ENCODE measurements around the gene BIN1. TPM values are rescaled to one million over a fixed set of nuclear protein-coding genes. Genes with fewer than 3 reads are reported as not detected.

Gene BIN1
- total RNA-seq, 4 donors from 2014 or later: 1,150 to 2,167 (median 1,736) TPM

DNA sequence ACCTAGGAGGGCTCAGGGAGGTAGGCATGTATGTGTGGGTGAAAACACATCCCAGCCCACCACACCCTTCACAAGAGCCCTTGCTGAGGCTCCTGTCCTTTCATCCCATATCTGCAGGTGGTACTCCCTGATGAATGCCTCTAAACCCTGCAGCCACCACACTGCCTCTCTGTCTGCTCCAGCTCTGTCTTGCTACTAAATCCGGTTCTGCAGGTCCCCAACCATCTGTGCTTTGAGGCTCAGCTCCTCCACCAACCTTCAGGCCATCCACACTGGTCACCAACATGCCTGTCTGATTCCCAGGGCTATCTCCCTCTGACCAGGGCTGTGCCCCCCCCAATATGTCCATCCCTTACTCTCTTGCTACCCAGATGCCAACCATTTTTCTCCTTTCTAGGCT lies 92.7 kb downstream of the BIN1 start:
- peaks cover 0 to 10% (median 0%) of the 10 kb centered on the region in 3 donors for H3K27me3 ChIP-seq
- no peak for ATAC-seq
- intact Hi-C loops (cut with DNase I; ENCODE audit: low total_unique reads): no loop called here
- DNase-seq: no peak
- no peaks in the 10 kb centered on the region for H3K9me3 ChIP-seq
- in situ Hi-C loops (cut with MboI; ENCODE audit: low sequenced_read_pairs in 4 of 4): no loop called here
- H3K4me3 ChIP-seq: no peak overlapping the region
- no peak for TF ChIP-seq CTCF (IDR thresholded peaks at IDR 0.05 in 4 of 5, conservative IDR thresholded peaks at IDR 0.05 in 1 of 5)
- TF ChIP-seq POLR2A (IDR thresholded peaks at IDR 0.05): no peak
- no peak overlapping the region for H3K27ac ChIP-seq
- H3K4me1 ChIP-seq: no peaks in the 10 kb centered on the region
- no peaks in the 10 kb centered on the region for H3K36me3 ChIP-seq

- no peaks in the 10 kb centered on the region for H3K4me1 ChIP-seq
- in situ Hi-C loops (cut with MboI; ENCODE audit: low sequenced_read_pairs in 4 of 4): no loop called here
- intact Hi-C loops (cut with DNase I; ENCODE audit: low total_unique reads): no loop called here
- ATAC-seq (peak in 1 of 2 donors; percentile 40), DNase-seq (no peak)
- TF ChIP-seq CTCF (IDR thresholded peaks at IDR 0.05 in 4 of 5, conservative IDR thresholded peaks at IDR 0.05 in 1 of 5): no peak
- TF ChIP-seq POLR2A (IDR thresholded peaks at IDR 0.05): no peak
- no peaks in the 10 kb centered on the region for H3K9me3 ChIP-seq
- H3K4me3 ChIP-seq: no peak overlapping the region
- H3K27me3 ChIP-seq: peaks cover 0 to 10% (median 0%) of the 10 kb centered on the region in 3 donors
- no peaks in the 10 kb centered on the region for H3K36me3 ChIP-seq
- H3K27ac ChIP-seq: no peak overlapping the region
These were observed 94.1 kb downstream of the BIN1 start for GRCh38 chr2:127012868-127013267.

DNA sequence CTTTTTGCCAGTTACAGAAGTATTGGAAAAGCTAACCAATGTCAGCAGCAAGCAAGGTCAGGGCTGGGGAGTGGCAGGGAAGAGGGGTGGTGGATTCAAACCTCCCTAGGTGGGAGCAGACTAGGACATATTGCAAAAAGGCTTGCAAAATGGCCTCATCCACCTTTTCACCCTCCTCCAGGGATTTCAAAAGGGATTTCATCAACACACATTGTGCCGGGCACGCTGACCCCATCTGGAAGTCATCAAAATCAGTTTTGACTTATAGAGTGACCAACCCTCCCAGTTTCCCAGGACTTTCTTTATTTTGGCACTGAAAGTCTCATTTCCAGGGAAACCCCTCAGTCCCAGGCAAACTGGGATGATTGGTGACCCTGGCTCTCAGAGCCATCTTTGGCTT lies 94.7 kb downstream of the BIN1 start:
- Histone ChIP-seq H3K4me1 (no peaks in the 10 kb centered on the region), H3K27ac (no peak overlapping the region), H3K9me3 (no peaks in the 10 kb centered on the region), H3K27me3 (peaks cover 0 to 10% (median 0%) of the 10 kb centered on the region in 3 donors), H3K4me3 (no peak overlapping the region), H3K36me3 (no peaks in the 10 kb centered on the region)
- ATAC-seq: no peak
- intact Hi-C loops (cut with DNase I; ENCODE audit: low total_unique reads) (no loop called here), in situ Hi-C loops (cut with MboI; ENCODE audit: low sequenced_read_pairs in 4 of 4) (no loop called here)
- no peak for DNase-seq
- TF ChIP-seq POLR2A (IDR thresholded peaks at IDR 0.05): no peak
- TF ChIP-seq CTCF (IDR thresholded peaks at IDR 0.05 in 4 of 5, conservative IDR thresholded peaks at IDR 0.05 in 1 of 5): no peak

DNA sequence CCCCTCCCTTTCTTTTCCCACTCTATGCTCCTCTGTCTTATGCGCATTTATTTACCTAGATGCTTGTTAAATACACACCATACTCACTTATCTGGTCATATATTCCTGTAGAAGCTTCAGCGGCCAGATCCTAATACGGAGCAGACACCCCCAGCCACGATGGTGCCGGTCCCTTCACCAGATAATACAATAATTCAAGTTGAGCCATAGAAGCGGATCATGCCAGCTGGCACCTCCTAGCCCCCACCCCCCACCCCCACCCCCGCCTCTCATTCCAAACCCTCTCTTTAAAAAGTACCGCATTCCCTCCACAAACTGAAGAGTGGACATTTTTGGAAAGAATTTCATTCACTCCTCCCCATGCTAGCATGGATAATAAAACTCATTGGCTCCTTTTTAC lies 95.2 kb downstream of the BIN1 start:
- DNase-seq (no peak), ATAC-seq (no peak)
- in situ Hi-C loops (cut with MboI; ENCODE audit: low sequenced_read_pairs in 4 of 4) (no loop called here), intact Hi-C loops (cut with DNase I; ENCODE audit: low total_unique reads) (no loop called here)
- no peak overlapping the region for H3K4me3 ChIP-seq
- H3K36me3 ChIP-seq: no peaks in the 10 kb centered on the region
- no peak overlapping the region for H3K27ac ChIP-seq
- no peaks in the 10 kb centered on the region for H3K9me3 ChIP-seq
- no peaks in the 10 kb centered on the region for H3K4me1 ChIP-seq
- TF ChIP-seq CTCF (IDR thresholded peaks at IDR 0.05 in 4 of 5, conservative IDR thresholded peaks at IDR 0.05 in 1 of 5) (no peak), POLR2A (IDR thresholded peaks at IDR 0.05) (no peak)
- H3K27me3 ChIP-seq: peaks cover 0 to 10% (median 0%) of the 10 kb centered on the region in 3 donors

- no peak overlapping the region for H3K4me3 ChIP-seq
- H3K4me1 ChIP-seq: no peaks in the 10 kb centered on the region
- no peak for ATAC-seq
- TF ChIP-seq CTCF (IDR thresholded peaks at IDR 0.05 in 4 of 5, conservative IDR thresholded peaks at IDR 0.05 in 1 of 5): no peak
- TF ChIP-seq POLR2A (IDR thresholded peaks at IDR 0.05): no peak
- no peaks in the 10 kb centered on the region for H3K36me3 ChIP-seq
- H3K27me3 ChIP-seq: peaks cover 0 to 10% (median 0%) of the 10 kb centered on the region in 3 donors
- H3K9me3 ChIP-seq: no peaks in the 10 kb centered on the region
- no peak for DNase-seq
- in situ Hi-C loops (cut with MboI; ENCODE audit: low sequenced_read_pairs in 4 of 4): no loop called here
- intact Hi-C loops (cut with DNase I; ENCODE audit: low total_unique reads): no loop called here
- H3K27ac ChIP-seq: no peak overlapping the region
These were observed 95.7 kb downstream of the BIN1 start for GRCh38 chr2:127011231-127011661.

All from gastrocnemius medialis (tissue), 4 donors.